DOHH2 (cell line): ENCODE results near the gene ADGRL3.

ENCODE experiments used
- H3F3A ChIP-seq: fragments of 200-600 bp; sonication (generic), shearing (Covaris generic); 2 replicates; pipeline ENCODE4 v1.6.0; 2016; ENCODE audit warnings: antibody characterized with exemption, mild to moderate bottlenecking; ENCODE audit not compliant: control insufficient read depth, insufficient read depth
- H3K27ac ChIP-seq: fragments of 200-600 bp; sonication (generic); 2 replicates; pipeline ENCODE4 v1.5.1; 2014; ENCODE audit warnings: low read depth, mild to moderate bottlenecking, low read length, moderate library complexity
- H3K27me3 ChIP-seq: fragments of 200-600 bp; sonication (generic); 2 replicates; pipeline ENCODE4 v1.6.1; 2014; ENCODE audit warnings: mild to moderate bottlenecking, low read length, mixed read lengths; ENCODE audit not compliant: control insufficient read depth
- H3K36me3 ChIP-seq: fragments of 200-600 bp; sonication (generic); 2 replicates; pipeline ENCODE4 v1.6.1; 2014; ENCODE audit warnings: mild to moderate bottlenecking, low read length, moderate library complexity, mixed read lengths; ENCODE audit not compliant: control insufficient read depth
- H3K4me1 ChIP-seq: fragments of 200-600 bp; sonication (generic); 2 replicates; pipeline ENCODE4 v1.6.1; 2014; ENCODE audit warnings: mild to moderate bottlenecking, low read length, mixed read lengths; ENCODE audit not compliant: control insufficient read depth
- H3K4me2 ChIP-seq: fragments of 200-600 bp; sonication (generic); 2 replicates; pipeline ENCODE4 v1.6.0; 2014; ENCODE audit warnings: mild to moderate bottlenecking, low read length, moderate library complexity
- H3K4me3 ChIP-seq: fragments of 200-600 bp; sonication (generic); 2 replicates; pipeline ENCODE4 v1.5.1; 2014; ENCODE audit warnings: mild to moderate bottlenecking, low read length, mixed read lengths
- H3K79me2 ChIP-seq: fragments of 200-600 bp; sonication (generic); 2 replicates; pipeline ENCODE4 v1.6.1; 2014; ENCODE audit warnings: mild to moderate bottlenecking, low read length, mixed read lengths; ENCODE audit not compliant: control insufficient read depth
- H3K9me2 ChIP-seq: fragments of 200-600 bp; sonication (generic); replicated peaks from 2 replicates; pipeline ENCODE4 v1.6.1; 2014; ENCODE audit warnings: mild to moderate bottlenecking, low read length, mixed read lengths; ENCODE audit not compliant: control insufficient read depth
- H3K9me3 ChIP-seq: fragments of 200-600 bp; sonication (generic); 2 replicates; pipeline ENCODE4 v1.6.1; 2014; ENCODE audit warnings: antibody characterized with exemption, low read length, mixed read lengths; ENCODE audit not compliant: control insufficient read depth, insufficient read depth
- H4K20me1 ChIP-seq: fragments of 200-600 bp; sonication (generic); 2 replicates; pipeline ENCODE4 v1.6.0; 2014; ENCODE audit warnings: low read depth, mild to moderate bottlenecking, antibody characterized with exemption, low read length, moderate library complexity; ENCODE audit not compliant: control insufficient read depth, insufficient read depth
- CTCF ChIP-seq: fragments of 200-600 bp; sonication (generic); IDR thresholded peaks from one replicate; pipeline ENCODE4 v1.5.1; 2014; ENCODE audit warnings: antibody characterized with exemption, mild to moderate bottlenecking, low read depth, low read length; ENCODE audit not compliant: poor library complexity, severe bottlenecking
- EZH2phosphoT487 ChIP-seq: fragments of 200-600 bp; sonication (generic); IDR thresholded peaks from 2 replicates; pipeline ENCODE4 v1.6.1; 2017; ENCODE audit warnings: borderline replicate concordance, mild to moderate bottlenecking, antibody characterized with exemption, low read length, moderate library complexity, mixed read lengths

ADGRL3 gene

GRCh38 chr4:61740886-61741285 lies 540.8 kb downstream of the ADGRL3 start:
- no peak overlapping the region for H3K4me2 ChIP-seq
- no peaks in the 10 kb centered on the region for H3F3A ChIP-seq
- no peaks in the 10 kb centered on the region for H3K36me3 ChIP-seq
- H3K4me3 ChIP-seq = no peak overlapping the region
- no peaks in the 10 kb centered on the region for H3K9me3 ChIP-seq
- H3K27ac ChIP-seq = no peak overlapping the region
- no peaks in the 10 kb centered on the region for H4K20me1 ChIP-seq
- H3K9me2 ChIP-seq = no peaks in the 10 kb centered on the region
- no peaks in the 10 kb centered on the region for H3K4me1 ChIP-seq
- TF ChIP-seq CTCF = no peak
- TF ChIP-seq EZH2phosphoT487 = no peak
- no peaks in the 10 kb centered on the region for H3K27me3 ChIP-seq
- H3K79me2 ChIP-seq = no peaks in the 10 kb centered on the region

DNA sequence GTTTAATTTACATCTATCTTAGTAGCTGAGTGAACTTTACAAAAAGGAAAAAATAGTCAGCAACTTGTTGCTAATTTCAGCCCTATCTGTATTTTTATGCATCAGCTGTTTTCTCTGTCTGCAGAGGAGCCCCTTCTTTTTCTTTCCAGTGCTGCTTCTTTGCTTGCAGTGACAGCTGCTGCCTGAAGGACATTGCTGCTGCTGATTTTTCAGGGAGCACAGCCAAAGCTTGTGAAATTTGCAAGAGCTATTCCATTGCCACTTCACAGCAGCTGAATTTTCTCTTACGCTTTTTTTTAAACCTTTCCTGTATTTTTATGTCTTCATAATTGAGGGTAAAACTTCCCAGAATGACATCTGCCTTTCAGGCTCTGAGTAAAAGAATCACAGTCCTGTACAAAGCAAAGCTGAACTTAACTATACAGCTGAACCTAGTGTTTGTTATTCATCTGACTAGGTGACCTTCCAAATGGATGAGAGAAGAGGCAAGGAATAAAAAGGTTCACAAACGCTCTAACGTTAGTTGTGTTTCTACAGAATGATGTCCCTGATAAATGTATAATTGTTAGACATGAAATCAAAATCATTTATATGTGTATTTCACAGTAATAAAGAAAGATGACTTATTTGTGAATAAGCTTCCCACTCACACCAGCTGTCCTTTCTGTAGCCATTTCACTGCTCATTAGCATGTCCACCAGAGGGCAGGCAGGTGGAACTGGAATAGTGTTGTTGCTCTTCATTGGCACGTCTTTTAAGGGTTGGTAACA lies 541.4 kb downstream of the ADGRL3 start:
- Histone ChIP-seq H3K27me3 (no peaks in the 10 kb centered on the region), H4K20me1 (no peaks in the 10 kb centered on the region), H3F3A (no peaks in the 10 kb centered on the region), H3K4me1 (no peaks in the 10 kb centered on the region), H3K27ac (no peak overlapping the region), H3K79me2 (no peaks in the 10 kb centered on the region), H3K36me3 (no peaks in the 10 kb centered on the region), H3K9me2 (no peaks in the 10 kb centered on the region), H3K4me2 (no peak overlapping the region), H3K9me3 (no peaks in the 10 kb centered on the region), H3K4me3 (no peak overlapping the region)
- TF ChIP-seq CTCF = no peak
- TF ChIP-seq EZH2phosphoT487 = no peak

- H3K4me1 ChIP-seq = no peaks in the 10 kb centered on the region
- no peaks in the 10 kb centered on the region for H3K27me3 ChIP-seq
- TF ChIP-seq CTCF (no peak), EZH2phosphoT487 (no peak)
- H3K27ac ChIP-seq = no peak overlapping the region
- H3F3A ChIP-seq = no peaks in the 10 kb centered on the region
- no peaks in the 10 kb centered on the region for H4K20me1 ChIP-seq
- H3K4me2 ChIP-seq = no peak overlapping the region
- no peaks in the 10 kb centered on the region for H3K9me3 ChIP-seq
- H3K79me2 ChIP-seq = no peaks in the 10 kb centered on the region
- H3K9me2 ChIP-seq = no peaks in the 10 kb centered on the region
- H3K36me3 ChIP-seq = no peaks in the 10 kb centered on the region
- no peak overlapping the region for H3K4me3 ChIP-seq
Measured at GRCh38 chr4:61750810-61751209, 550.7 kb downstream of the ADGRL3 start.
